Endothelial cell of umbilical vein (primary cell): ENCODE measurements around the gene ECD.

Experiments
- EZH2 ChIP-seq: IDR thresholded peaks from 2 replicates; pipeline ENCODE4 v1.6.1; 2012; ENCODE audit warnings: borderline replicate concordance, low read depth, mild to moderate bottlenecking, moderate library complexity, low read length, inconsistent platforms; ENCODE audit not compliant: severe bottlenecking
- FOS ChIP-seq: IDR thresholded peaks from 2 replicates; pipeline ENCODE4 v1.6.1; 2011; ENCODE audit warnings: mild to moderate bottlenecking, low read length, moderate library complexity, borderline replicate concordance; ENCODE audit not compliant: insufficient read depth
- GATA2 ChIP-seq: IDR thresholded peaks from 2 replicates; pipeline ENCODE4 v1.7.0; 2011; ENCODE audit warnings: low read depth, mild to moderate bottlenecking, moderate library complexity, mixed read lengths, low read length; ENCODE audit not compliant: insufficient read length, insufficient read depth
- JUN ChIP-seq: IDR thresholded peaks from 2 replicates; pipeline ENCODE4 v1.6.1; 2011; ENCODE audit warnings: borderline replicate concordance, low read depth; ENCODE audit not compliant: insufficient read length, insufficient read depth
- MYC ChIP-seq: IDR thresholded peaks from one replicate; pipeline ENCODE4 v1.6.1; 2011; ENCODE audit warnings: mild to moderate bottlenecking, low read depth, low read length
- POLR2A ChIP-seq: IDR thresholded peaks from 2 replicates; pipeline ENCODE4 v1.6.1; 2012; ENCODE audit warnings: low read depth, mild to moderate bottlenecking, control low read depth, low read length
- POLR2AphosphoS5 ChIP-seq: IDR thresholded peaks from 2 replicates; pipeline ENCODE4 v1.6.1; 2012; ENCODE audit warnings: low read depth, mild to moderate bottlenecking, control low read depth, low read length, moderate library complexity; ENCODE audit not compliant: insufficient read depth
- TF ChIP-seq, protein P1 (sequence below), 2 donors: IDR thresholded peaks; 1 replicate in 1 of 2; 2 replicates in 1 of 2; pipeline ENCODE4 v1.5.1; 2011; ENCODE audit warnings: low read length in 2 of 2, mild to moderate bottlenecking in 2 of 2, moderate library complexity in 2 of 2, control low read depth in 1 of 2, inconsistent platforms in 1 of 2, low read depth in 1 of 2; ENCODE audit not compliant: insufficient read depth in 1 of 2; ENCODE audit errors: extremely low read depth in 1 of 2
- TF ChIP-seq, protein P2 (sequence below): IDR thresholded peaks from 2 replicates; pipeline ENCODE4 v1.6.1; 2011; ENCODE audit not compliant: insufficient read depth, insufficient read length

DNA sequence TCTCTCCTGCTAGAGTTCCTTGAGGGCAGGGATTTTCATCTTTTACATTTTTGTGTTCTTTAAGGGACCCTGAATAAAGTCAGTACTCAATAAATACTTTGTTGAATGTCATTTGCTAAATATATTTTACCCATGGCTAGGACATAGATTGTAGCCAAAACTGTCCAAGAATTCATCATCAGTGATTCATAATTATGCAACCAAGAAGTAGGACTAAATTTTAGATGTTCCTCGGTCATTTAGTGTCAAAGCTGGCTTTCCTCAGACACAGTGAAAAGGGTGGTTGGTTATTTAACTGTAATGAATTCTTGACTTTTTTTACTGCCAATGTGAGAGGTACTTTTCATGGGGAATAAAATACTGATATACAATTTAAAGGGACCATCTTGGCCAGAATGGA, 54.3 kb downstream of the ECD start:
- TF ChIP-seq, protein P1, sequence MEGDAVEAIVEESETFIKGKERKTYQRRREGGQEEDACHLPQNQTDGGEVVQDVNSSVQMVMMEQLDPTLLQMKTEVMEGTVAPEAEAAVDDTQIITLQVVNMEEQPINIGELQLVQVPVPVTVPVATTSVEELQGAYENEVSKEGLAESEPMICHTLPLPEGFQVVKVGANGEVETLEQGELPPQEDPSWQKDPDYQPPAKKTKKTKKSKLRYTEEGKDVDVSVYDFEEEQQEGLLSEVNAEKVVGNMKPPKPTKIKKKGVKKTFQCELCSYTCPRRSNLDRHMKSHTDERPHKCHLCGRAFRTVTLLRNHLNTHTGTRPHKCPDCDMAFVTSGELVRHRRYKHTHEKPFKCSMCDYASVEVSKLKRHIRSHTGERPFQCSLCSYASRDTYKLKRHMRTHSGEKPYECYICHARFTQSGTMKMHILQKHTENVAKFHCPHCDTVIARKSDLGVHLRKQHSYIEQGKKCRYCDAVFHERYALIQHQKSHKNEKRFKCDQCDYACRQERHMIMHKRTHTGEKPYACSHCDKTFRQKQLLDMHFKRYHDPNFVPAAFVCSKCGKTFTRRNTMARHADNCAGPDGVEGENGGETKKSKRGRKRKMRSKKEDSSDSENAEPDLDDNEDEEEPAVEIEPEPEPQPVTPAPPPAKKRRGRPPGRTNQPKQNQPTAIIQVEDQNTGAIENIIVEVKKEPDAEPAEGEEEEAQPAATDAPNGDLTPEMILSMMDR (IDR thresholded peaks at IDR 0.05; ENCODE audit: extremely low read depth in 1 of 2, insufficient read depth in 1 of 2, low read depth in 1 of 2, low read length in 2 of 2), result no peak
- TF ChIP-seq POLR2A (no peak), POLR2AphosphoS5 (no peak), EZH2 (no peak), FOS (no peak), JUN (no peak), MYC (no peak), GATA2 (no peak)
- TF ChIP-seq, protein P2, sequence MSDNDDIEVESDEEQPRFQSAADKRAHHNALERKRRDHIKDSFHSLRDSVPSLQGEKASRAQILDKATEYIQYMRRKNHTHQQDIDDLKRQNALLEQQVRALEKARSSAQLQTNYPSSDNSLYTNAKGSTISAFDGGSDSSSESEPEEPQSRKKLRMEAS, result no peak
